PC-3 (cell line): ENCODE data around the gene UBAP2. TPM values are rescaled to one million over a fixed set of nuclear protein-coding genes. Genes with fewer than 3 reads are reported as not detected.
A peak's percentile ranks its signal among the peaks of the same experiment; 100 is the strongest.

Source experiments
- ATAC-seq: fragments of 200-7000 bp; cut with Tn5 transposase; 2 replicates; pipeline ENCODE4 v1.9.1; 2020; ENCODE audit warnings: mild to moderate bottlenecking, moderate library complexity
- Bru-seq: library from RNA; stranded (reverse); fragments of 400-500 nt; gene quantifications from one replicate; lab custom pipeline; 2021; lab: Mats Ljungman, UMichigan
- BruChase-seq, 2 experiments: library from RNA; stranded (reverse); fragments of 400-500 nt; gene quantifications; one replicate each; lab custom pipeline; 2021; lab: Mats Ljungman, UMichigan
- BruUV-seq: library from RNA; stranded (reverse); fragments of 400-500 nt; replicated peaks from 2 replicates; lab custom pipeline; 2021; lab: Mats Ljungman, UMichigan
- CTCF ChIA-PET: fragments of 300-600 bp; sonication (Branson Sonifier 250); formaldehyde crosslinking; loops from one replicate; lab custom pipeline; 2022; ENCODE audit warnings: antibody characterized with exemption; lab: Charles Lee
- POLR2A ChIA-PET: fragments of 300-600 bp; sonication (Branson Sonifier 250); formaldehyde crosslinking; loops from one replicate; lab custom pipeline; 2022; ENCODE audit warnings: antibody characterized with exemption; ENCODE audit not compliant: unreplicated experiment; lab: Charles Lee
- DNase-seq: peaks from one replicate; pipeline ENCODE4 v3.0.0-alpha.2; 2015
- H2AFZ ChIP-seq: fragments of 300-600 bp; sonication (generic); 2 replicates; pipeline ENCODE4 v1.6.0; 2016; ENCODE audit warnings: antibody characterized with exemption, low read length
- H3F3A ChIP-seq: fragments of 300-600 bp; sonication (generic); one replicate; pipeline ENCODE4 v1.6.0; 2017; ENCODE audit warnings: antibody characterized with exemption, low read length, control low read depth, mild to moderate bottlenecking; ENCODE audit not compliant: unreplicated experiment
- H3K27ac ChIP-seq: fragments of 300-600 bp; sonication (generic); 2 replicates; pipeline ENCODE4 v1.5.1; 2016; ENCODE audit warnings: mild to moderate bottlenecking, low read length
- H3K27me3 ChIP-seq: fragments of 300-600 bp; sonication (generic); 2 replicates; pipeline ENCODE4 v1.6.1; 2016; ENCODE audit warnings: low read length, mixed read lengths
- H3K36me3 ChIP-seq: fragments of 300-600 bp; sonication (generic); 2 replicates; pipeline ENCODE4 v1.6.1; 2016; ENCODE audit warnings: low read depth, mixed run types, low read length, mixed read lengths
- H3K4me1 ChIP-seq: fragments of 300-600 bp; sonication (generic); 2 replicates; pipeline ENCODE4 v1.5.1; 2016; ENCODE audit warnings: low read length; ENCODE audit not compliant: insufficient read depth
- H3K4me2 ChIP-seq: fragments of 300-600 bp; sonication (generic); 2 replicates; pipeline ENCODE4 v1.6.0; 2016; ENCODE audit warnings: low read length
- H3K4me3 ChIP-seq: fragments of 300-600 bp; sonication (generic); 2 replicates; pipeline ENCODE4 v1.5.1; 2016; ENCODE audit warnings: mild to moderate bottlenecking, low read length, mixed read lengths
- H3K79me2 ChIP-seq: fragments of 300-600 bp; sonication (generic); 2 replicates; pipeline ENCODE4 v1.6.1; 2017; ENCODE audit warnings: low read length, mixed read lengths
- H3K9ac ChIP-seq: fragments of 300-600 bp; sonication (generic); 2 replicates; pipeline ENCODE4 v1.6.0; 2016; ENCODE audit warnings: mild to moderate bottlenecking, low read length
- H3K9me2 ChIP-seq: fragments of 300-600 bp; sonication (generic); replicated peaks from 2 replicates; pipeline ENCODE4 v1.6.1; 2016; ENCODE audit warnings: mixed run types, low read length, mixed read lengths
- H3K9me3 ChIP-seq: fragments of 300-600 bp; sonication (generic); 2 replicates; pipeline ENCODE4 v1.6.1; 2016; ENCODE audit warnings: low read length, mixed read lengths
- H4K20me1 ChIP-seq: fragments of 300-600 bp; sonication (generic); 2 replicates; pipeline ENCODE4 v1.6.1; 2016; ENCODE audit warnings: low read length, mixed read lengths
- CTCF ChIP-seq: fragments of 300-600 bp; sonication (generic); conservative IDR thresholded peaks from 2 replicates; pipeline ENCODE4 v1.5.1; 2017; ENCODE audit warnings: antibody characterized with exemption, low read depth, mild to moderate bottlenecking, low read length
- EZH2 ChIP-seq: fragments of 300-600 bp; sonication (generic); IDR thresholded peaks from one replicate; pipeline ENCODE4 v1.6.1; 2017; ENCODE audit warnings: antibody characterized with exemption, mild to moderate bottlenecking, low read length; ENCODE audit not compliant: unreplicated experiment
- EZH2phosphoT487 ChIP-seq: fragments of 300-600 bp; sonication (generic); IDR thresholded peaks from 2 replicates; pipeline ENCODE4 v1.6.1; 2018; ENCODE audit warnings: mild to moderate bottlenecking, antibody characterized with exemption, low read length, borderline replicate concordance
- intact Hi-C: fragments of 100-400 bp; cut with micrococcal nuclease; formaldehyde crosslinking; loops from 2 replicates; pipeline ENCODE4 v1.9.0; 2023
- long read RNA-seq: library from polyadenylated mRNA; unstranded; transcript quantifications from one replicate; pipeline ENCODE4 v2.0.0, GENCODE V29; 2021; ENCODE audit not compliant: unreplicated experiment
- total RNA-seq: library from RNA; depleted of rRNA; stranded (reverse); fragments of >200 nt; gene quantifications from 2 replicates; pipeline ENCODE4 v1.2.3, GENCODE V29; 2014; rRNA removed

Gene UBAP2
- 12.6 and 19.0 TPM in 2 replicates for total RNA-seq
- percentile 75 among the genes with signal in this experiment for Bru-seq, nascent RNA
- BruChase-seq, experiment 1, labeled RNA remaining after a 6-hour chase = percentile 76 among the genes with signal in this experiment
- BruChase-seq, experiment 2, labeled RNA remaining after a 2-hour chase = percentile 72 among the genes with signal in this experiment
- long read RNA-seq, full-length matches to known transcripts = 3 of 34 reads
- long read RNA-seq, partial matches to known transcripts = 13 of 34 reads
- long read RNA-seq, other reads (novel, unspliced or antisense) = 18 of 34 reads

- CTCF ChIA-PET = no interaction called here
- intact Hi-C loops = no loop called here
- BruUV-seq = no TSS peak
These were observed at the start of gene UBAP2 for GRCh38 chr9:34048727-34049629. TSS of gene UBAP2 (minus strand) at chr9:34048887. CDS start at chr9:34017148, 31,739 bp downstream.

GRCh38 chr9:34098307-34098706 is 49.6 kb upstream of the UBAP2 start:
- H3K4me2 ChIP-seq = no peak overlapping the region
- H4K20me1 ChIP-seq = no peaks in the 10 kb centered on the region
- no peak for TF ChIP-seq EZH2phosphoT487
- TF ChIP-seq CTCF = no peak
- no peak for TF ChIP-seq EZH2
- no TSS peak for BruUV-seq
- no peaks in the 10 kb centered on the region for H3K79me2 ChIP-seq
- no peaks in the 10 kb centered on the region for H3F3A ChIP-seq
- H3K27ac ChIP-seq = no peak overlapping the region
- intact Hi-C loops = no loop called here
- H2AFZ ChIP-seq = no peak overlapping the region
- no peaks in the 10 kb centered on the region for H3K9me2 ChIP-seq
- no peaks in the 10 kb centered on the region; the same call in 1 of the 2 replicates for H3K36me3 ChIP-seq
- ChIA-PET POLR2A (no interaction called here), CTCF (no interaction called here)
- no peaks in the 10 kb centered on the region for H3K4me1 ChIP-seq
- no peak for ATAC-seq
- H3K9me3 ChIP-seq = no peaks in the 10 kb centered on the region
- no peak overlapping the region for H3K9ac ChIP-seq
- H3K27me3 ChIP-seq = no peaks in the 10 kb centered on the region
- DNase-seq = no peak
- H3K4me3 ChIP-seq = no peak overlapping the region

More at GRCh38 chr9:34048727-34049629, at the start of gene UBAP2:
- Histone ChIP-seq H3K79me2 (peaks cover 47% of the 10 kb centered on the region), H2AFZ (peak within 1 kb of the TSS; percentile 99), H3K9me3 (no peaks in the 10 kb centered on the region), H3F3A (no peaks in the 10 kb centered on the region), H4K20me1 (peaks cover 22% of the 10 kb centered on the region), H3K4me1 (peaks cover 18% of the 10 kb centered on the region), H3K9me2 (no peaks in the 10 kb centered on the region), H3K27ac (peak within 1 kb of the TSS; percentile 94), H3K36me3 (no peaks in the 10 kb centered on the region), H3K4me2 (peak within 1 kb of the TSS; percentile 93), H3K27me3 (no peaks in the 10 kb centered on the region), H3K4me3 (peak within 1 kb of the TSS; percentile 98), H3K9ac (peak within 1 kb of the TSS; percentile 99)
- POLR2A ChIA-PET = interaction anchor here (0.6 kb wide), 1 partner anchor 132 kb away, joined by 3 read pairs; no protein-coding TSS in a partner anchor
- no peak for TF ChIP-seq EZH2phosphoT487
- no peak for TF ChIP-seq CTCF
- TF ChIP-seq EZH2 = no peak
- ATAC-seq (peak; percentile 81), DNase-seq (peak; percentile 89)
